ENCODE data around the gene TEK.

- TF ChIP-seq CTCF (IDR thresholded peaks at IDR 0.05; ENCODE audit: low read depth, low read length, poor library complexity, severe bottlenecking) (no peak), EZH2phosphoT487 (IDR thresholded peaks at IDR 0.05; ENCODE audit: borderline replicate concordance, low read length) (no peak)
Observed at GRCh38 chr9:27125030-27125429, 16.0 kb downstream of the TEK start.

Data from DOHH2 (cell line).